HG03558 (cell line): ENCODE data around the gene KLF2.

Source experiments
- ATAC-seq: cut with Tn5 transposase; IDR thresholded peaks from one replicate; pipeline ENCODE4 v1.9.1; 2021; ENCODE audit warnings: moderate number of reproducible peaks; ENCODE audit not compliant: unreplicated experiment; ENCODE audit errors: extremely low read depth

Gene KLF2

GRCh38 chr19:16374436-16374835 is 49.8 kb downstream of the KLF2 start:
- no peak for ATAC-seq

GRCh38 chr19:16375157-16375935 is 50.7 kb downstream of the KLF2 start:
- ATAC-seq = no peak

- ATAC-seq = no peak
Measured at GRCh38 chr19:16375936-16376185, 51.2 kb downstream of the KLF2 start.

- no peak for ATAC-seq
Measured at GRCh38 chr19:16376241-16376640, 51.6 kb downstream of the KLF2 start.

- ATAC-seq = no peak
Measured at GRCh38 chr19:16376649-16377048, 52.0 kb downstream of the KLF2 start.

- no peak for ATAC-seq
Measured at GRCh38 chr19:16377521-16377920, 52.9 kb downstream of the KLF2 start.
